Fibroblast of mammary gland (primary cell): ENCODE measurements around the gene UGT2B15.
"Not testable (repeated sequence)": the region's sequence is repeated elsewhere in the genome, so short reads cannot be mapped to it uniquely, and the experiment has no call there.

Experiments used
- DNase-seq: peaks from one replicate; pipeline ENCODE4 v3.0.0-alpha.2; 2010; ENCODE audit warnings: low read depth
- H3K4me3 ChIP-seq: 2 replicates; pipeline ENCODE4 v1.5.1; 2011; ENCODE audit warnings: low read depth, mild to moderate bottlenecking, low read length, moderate library complexity; ENCODE audit not compliant: control insufficient read depth
- TF ChIP-seq, protein P1 (sequence below): conservative IDR thresholded peaks from 2 replicates; pipeline ENCODE4 v1.5.1; 2011; ENCODE audit warnings: low read depth, low read length, inconsistent platforms; ENCODE audit not compliant: control insufficient read depth, insufficient read depth

The UGT2B15 gene

GRCh38 chr4:68658672-68659071, 11.8 kb downstream of the UGT2B15 start:
- DNase-seq: no peak
- no peak overlapping the region for H3K4me3 ChIP-seq
- TF ChIP-seq, protein P1, sequence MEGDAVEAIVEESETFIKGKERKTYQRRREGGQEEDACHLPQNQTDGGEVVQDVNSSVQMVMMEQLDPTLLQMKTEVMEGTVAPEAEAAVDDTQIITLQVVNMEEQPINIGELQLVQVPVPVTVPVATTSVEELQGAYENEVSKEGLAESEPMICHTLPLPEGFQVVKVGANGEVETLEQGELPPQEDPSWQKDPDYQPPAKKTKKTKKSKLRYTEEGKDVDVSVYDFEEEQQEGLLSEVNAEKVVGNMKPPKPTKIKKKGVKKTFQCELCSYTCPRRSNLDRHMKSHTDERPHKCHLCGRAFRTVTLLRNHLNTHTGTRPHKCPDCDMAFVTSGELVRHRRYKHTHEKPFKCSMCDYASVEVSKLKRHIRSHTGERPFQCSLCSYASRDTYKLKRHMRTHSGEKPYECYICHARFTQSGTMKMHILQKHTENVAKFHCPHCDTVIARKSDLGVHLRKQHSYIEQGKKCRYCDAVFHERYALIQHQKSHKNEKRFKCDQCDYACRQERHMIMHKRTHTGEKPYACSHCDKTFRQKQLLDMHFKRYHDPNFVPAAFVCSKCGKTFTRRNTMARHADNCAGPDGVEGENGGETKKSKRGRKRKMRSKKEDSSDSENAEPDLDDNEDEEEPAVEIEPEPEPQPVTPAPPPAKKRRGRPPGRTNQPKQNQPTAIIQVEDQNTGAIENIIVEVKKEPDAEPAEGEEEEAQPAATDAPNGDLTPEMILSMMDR: no peak

DNA sequence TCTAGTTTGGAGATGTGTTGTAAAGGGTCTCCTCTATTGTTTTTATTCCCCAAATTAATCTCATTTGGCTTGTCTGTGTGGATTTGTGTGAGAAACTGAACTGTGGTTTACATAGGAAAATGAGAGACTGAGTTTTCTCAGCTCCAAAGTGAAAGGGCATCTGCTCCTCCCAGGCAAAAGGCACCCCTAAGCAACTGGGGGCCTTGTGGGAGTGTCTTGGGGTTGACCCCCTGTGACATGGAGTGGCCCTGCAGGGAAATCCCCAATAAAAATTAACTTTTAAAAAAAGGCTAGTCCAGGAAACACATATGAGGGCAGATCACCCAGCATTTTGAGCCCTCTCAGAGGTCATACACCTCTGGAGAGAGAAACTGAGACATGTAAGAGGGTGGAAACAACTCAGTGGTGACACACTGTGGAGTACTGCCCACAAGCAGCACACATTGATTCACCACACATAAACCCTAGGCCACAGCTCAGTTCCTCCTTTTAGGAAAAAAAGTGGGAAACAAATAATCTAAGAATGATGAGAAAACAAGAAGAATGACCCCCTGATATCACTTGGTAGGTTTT, 13.3 kb downstream of the UGT2B15 start:
- not testable (repeated sequence) for H3K4me3 ChIP-seq, DNase-seq

DNA sequence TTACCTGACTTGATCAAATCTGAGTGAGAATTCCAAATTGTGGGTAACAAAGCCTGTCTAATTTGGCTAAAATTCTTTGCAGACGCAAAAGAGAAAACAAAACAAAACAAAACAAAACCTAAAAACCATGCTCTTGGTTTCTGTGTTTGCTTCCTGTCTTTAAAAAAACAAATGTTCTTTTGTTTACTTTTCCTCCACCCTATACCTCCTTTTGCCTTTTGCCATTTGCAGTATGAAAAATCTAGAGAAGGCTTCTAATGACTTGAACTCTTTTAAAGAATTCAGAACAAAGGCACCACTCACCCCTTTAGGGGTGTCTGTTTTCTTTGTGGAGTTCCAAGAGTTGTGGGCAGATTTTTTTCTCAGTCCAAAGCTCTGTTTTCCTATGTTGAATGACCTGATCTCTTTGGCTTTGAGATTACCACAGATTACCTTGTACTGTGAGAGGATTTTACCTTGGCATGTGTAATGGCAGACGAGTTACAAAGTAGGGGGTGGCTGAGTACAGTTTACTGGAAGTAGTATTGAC, 13.9 kb downstream of the UGT2B15 start:
- H3K4me3 ChIP-seq, DNase-seq: not testable (repeated sequence)

- no peak for DNase-seq
Observed at GRCh38 chr4:68655764-68656444, 14.5 kb downstream of the UGT2B15 start.

GRCh38 chr4:68654946-68655721, 15.3 kb downstream of the UGT2B15 start:
- TF ChIP-seq, protein P1: no peak
- H3K4me3 ChIP-seq: no peak overlapping the region
- no peak for DNase-seq

More at GRCh38 chr4:68655764-68656444, 14.5 kb downstream of the UGT2B15 start:
- TF ChIP-seq, protein P1: no peak
- no peak overlapping the region for H3K4me3 ChIP-seq

DNA sequence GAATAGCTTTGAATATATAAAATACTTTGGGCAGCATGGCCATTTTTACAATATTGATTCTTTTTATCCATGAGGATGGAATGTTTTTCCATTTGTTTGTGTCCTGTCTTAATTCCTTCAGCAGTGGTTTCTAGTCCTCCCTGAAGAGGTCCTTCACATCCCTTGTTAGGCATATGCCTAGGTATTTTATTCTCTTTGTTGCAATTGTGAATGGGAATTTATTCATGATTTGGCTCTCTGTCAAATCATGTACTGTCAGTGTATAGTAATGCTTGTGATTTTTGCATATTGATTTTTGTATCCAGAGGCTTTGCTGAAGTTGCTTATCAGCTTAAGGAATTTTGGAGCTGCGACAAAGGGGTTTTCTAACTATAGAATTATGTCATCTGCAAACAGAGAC, 18.5 kb downstream of the UGT2B15 start:
- TF ChIP-seq, protein P1: no peak
- DNase-seq: no peak
- no peak overlapping the region for H3K4me3 ChIP-seq

DNA sequence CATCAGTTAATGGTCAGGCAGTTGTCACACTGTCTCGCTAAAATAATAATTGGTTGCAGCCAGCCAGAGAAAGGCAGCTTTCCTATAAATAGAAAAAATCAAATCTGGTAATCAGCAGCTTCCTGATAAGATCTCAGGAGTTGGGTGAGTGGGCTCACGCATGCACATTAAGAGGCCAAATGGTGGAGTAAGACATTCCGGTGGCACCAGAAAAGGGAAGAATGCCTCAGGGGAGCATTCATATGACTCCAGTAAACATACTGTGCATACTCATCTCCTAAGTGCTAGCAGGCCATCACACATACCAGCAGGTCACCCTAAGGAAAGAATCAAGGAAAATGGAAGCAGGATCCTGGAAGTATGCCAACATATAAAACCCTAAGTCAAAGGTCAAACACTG, 40.1 kb downstream of the UGT2B15 start:
- no peak overlapping the region for H3K4me3 ChIP-seq
- DNase-seq: no peak
- TF ChIP-seq, protein P1: no peak

DNA sequence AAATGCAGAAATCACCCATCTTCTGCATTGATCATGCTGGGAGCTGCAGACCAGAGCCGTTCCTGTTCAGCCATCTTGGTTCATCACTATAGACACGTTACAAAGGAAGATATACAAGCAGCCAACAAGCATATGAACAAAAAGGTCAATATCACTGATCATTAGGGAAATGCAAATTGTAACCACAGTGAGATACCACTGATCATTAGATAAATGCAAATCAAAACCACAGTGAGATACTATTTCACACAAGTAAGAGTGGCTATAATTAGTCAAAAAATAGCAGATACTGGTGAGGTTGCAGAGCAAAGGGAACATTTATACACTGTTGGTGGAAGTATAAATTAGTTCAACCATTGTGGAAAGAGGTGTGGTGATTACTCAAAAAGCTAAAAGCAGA, 47.7 kb downstream of the UGT2B15 start:
- DNase-seq, H3K4me3 ChIP-seq: not testable (repeated sequence)
